CD4-positive, alpha-beta T cell treated with Interleukin-4 for 1 hour (primary cell): ENCODE results near the gene ZBED1.
"Not testable (repeated sequence)": the region's sequence is repeated elsewhere in the genome, so short reads cannot be mapped to it uniquely, and the experiment has no call there.

Experiments used
- DNase-seq, 2 donors: peaks; one replicate each; pipeline ENCODE4 v3.0.0-alpha.2; 2020 to 2022

The ZBED1 gene

DNA sequence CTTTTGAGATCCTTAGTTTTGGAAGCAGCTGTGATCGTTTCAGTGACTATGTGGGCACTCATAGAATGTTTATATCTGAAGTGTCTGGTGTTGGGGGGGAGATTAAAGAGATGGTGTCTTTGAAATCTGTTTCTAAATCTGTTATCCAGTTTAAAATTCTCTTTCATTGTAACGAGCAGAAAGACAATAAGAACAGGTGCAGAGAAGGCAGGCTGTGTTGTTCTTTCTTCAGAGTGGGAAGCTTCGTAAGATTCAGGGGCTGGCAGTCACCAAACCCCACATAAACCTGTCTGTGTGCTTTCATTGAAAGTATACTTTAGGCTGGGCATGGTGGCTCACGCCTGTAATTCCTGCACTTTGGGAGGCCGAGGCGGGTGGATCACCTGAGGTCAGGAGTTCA, 16.3 kb upstream of the ZBED1 start:
- DNase-seq: no peak

- no peak for DNase-seq
Observed at GRCh38 chrX:2516623-2517022, 15.8 kb upstream of the ZBED1 start.

- DNase-seq: no peak
Observed at GRCh38 chrX:2514131-2514530, 13.4 kb upstream of the ZBED1 start.

- DNase-seq: no peak
Observed at GRCh38 chrX:2513121-2513664, 12.4 kb upstream of the ZBED1 start.

GRCh38 chrX:2512501-2512900, 11.7 kb upstream of the ZBED1 start:
- DNase-seq: no peak

- DNase-seq: no peak
Observed at GRCh38 chrX:2511326-2511725, 10.6 kb upstream of the ZBED1 start.

- no peak for DNase-seq
Observed at GRCh38 chrX:2508648-2509335, 8.0 kb upstream of the ZBED1 start.

DNA sequence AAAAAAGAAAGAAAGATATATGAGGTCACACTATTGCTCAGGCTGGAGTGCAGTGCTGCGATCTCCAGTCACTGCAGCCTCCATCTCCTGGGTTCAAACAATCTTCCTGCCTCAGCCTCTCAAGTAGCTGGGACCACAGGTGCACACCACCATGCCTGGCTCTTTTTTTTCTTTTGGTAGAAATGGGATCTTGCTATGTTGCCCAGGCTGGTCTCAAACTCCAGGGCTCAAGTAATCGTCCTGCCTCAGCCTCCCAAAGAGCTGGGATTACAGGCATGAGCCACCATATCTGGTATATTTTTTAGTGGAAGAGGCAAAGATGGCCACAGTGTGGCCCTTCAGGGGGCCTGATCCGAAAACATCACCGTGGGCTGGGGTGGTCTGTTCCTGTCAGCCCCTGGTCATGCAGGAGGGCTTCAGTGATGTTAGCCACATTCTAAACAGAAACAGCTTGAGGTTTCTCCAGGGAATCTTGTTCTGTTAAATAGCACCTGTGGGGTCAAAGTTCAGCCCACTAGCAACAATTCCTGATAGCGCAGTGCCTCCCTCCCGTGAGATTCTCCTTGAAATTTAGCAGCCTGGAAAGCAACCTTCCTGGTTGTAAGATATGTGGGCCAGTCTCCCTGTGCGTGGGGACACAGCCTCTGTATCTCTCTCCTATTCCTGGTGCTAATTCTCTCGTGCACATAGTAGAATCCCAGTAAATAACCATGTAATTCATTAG, 7.3 kb upstream of the ZBED1 start:
- DNase-seq: no peak

GRCh38 chrX:2507196-2507595, 6.4 kb upstream of the ZBED1 start:
- no peak for DNase-seq

DNA sequence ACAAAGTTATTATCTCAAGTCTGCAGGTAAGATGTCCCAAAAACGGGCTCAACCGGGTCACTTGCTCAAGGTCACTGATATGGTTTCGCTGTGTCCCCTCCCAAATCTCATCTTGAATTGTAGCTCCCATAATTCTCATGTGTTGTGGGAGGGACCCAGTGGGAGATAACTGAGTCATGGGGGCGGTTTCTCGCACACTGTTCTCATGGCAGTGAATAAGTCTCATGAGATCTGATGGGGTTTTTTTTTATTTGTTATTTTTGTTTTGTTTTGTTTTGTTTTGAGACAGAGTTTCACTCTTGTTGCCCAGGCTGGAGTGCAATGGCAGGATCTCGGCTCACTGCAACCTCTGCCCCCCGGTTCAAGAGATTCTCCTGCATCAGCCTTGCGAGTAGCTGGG, 4.6 kb upstream of the ZBED1 start:
- DNase-seq: not testable (repeated sequence)

GRCh38 chrX:2504706-2505332, 4.0 kb upstream of the ZBED1 start:
- DNase-seq: no peak

DNA sequence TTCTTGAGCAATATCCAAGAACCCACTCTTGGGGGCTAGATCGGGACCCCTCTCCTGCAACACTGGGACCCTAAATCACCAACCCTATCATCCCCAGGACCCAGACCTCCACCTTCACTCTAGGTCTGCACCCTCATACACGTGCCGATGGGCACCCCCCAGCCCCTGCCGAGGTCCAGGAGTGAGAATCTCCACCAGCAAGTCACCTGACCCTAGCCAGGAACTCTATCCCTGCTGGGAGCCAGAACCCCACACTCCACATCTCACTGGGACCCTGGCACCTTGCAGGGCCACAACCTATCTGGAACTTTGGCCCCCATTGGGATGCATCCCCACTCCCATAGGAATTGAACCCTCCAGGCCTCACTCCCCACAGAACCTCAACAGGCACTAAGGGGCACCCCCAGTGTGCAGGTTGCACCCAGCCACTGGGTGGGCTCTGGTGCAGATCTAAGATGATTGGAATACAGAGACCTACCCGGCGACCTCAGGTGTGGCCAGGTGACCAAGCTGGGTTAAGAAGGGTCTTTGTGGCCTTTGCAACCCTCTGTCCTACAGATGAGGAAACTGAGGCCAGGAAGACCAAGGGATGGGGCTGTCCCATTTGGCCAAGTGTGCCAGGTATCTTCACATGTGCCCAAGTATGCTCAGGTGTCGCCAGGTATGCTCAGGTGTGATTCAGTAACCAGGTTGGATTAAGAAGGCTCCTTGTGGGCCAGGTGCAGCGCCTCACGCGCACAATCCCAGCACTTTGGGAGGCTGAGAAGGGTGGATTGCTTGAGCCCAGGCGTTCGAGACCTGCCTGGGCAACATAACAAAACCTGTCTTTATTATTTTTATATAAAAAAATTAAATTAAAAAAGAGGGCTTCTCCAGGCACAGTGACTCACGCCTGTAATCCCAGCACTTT, 3.1 kb upstream of the ZBED1 start:
- no peak for DNase-seq

DNA sequence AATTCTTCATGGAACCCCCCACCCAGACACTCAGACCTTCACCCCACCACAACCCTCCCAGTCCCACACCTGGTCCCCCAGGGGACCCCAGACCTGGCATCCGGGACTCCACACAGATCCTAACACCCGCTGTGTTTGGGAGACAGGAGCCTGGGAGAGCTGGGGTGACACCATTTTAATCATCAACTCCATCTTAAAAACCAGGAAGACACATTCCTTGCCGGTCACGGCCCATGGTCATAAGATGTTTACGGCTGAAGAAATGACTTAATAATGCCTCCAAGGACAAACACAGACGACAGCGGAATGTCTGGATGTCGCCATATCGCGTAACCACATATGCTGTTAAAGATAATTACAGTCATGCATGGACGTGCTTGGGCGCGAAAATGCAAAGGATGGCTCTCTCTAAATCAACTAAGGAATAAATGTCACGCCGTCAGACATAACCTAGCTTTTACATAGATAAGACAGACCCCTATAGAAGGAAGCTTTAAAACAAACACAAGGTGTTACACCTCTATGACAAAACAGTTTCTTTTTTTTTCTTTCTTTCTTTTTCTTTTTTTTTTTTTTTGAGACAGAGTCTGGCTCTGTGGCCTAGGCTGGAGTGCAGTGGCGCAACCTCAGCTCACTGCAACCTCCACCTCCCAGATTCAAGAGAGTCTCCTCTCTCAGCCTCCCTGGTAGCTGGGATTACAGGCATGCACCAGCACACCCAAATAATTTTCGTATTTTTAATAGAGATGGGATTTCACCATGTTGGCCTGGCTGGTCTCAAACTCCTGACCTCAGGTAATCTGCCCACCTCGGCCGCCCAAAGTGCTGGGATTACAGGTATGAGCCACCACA, 2.1 kb upstream of the ZBED1 start:
- no peak for DNase-seq

DNA sequence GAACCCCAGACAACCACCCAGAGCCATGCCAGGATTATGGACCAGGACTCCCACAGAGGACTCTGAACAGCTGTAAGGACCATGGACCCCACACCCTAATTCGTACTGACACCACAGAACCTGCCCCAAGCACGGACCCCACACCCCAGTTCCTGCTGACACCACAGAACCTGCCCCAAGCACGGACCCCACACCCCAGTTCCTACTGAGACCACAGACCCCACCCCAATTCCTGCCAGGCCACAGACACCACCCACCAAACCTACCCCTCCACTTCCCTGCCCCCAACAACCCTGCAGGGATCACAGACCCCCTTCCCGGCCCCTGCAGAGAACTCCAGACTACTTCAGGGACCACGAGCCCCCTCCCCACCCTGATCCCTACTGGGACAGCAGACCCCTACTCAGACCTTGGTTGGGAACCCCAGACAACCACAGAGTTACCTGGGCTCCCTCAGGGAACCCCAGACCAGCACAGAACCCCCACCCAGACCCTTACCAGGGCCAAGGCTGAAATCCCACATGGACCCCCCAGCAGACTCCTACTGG, 1.4 kb upstream of the ZBED1 start:
- DNase-seq: no peak

- no peak for DNase-seq
Observed at GRCh38 chrX:2501559-2502102, 855 bp upstream of the ZBED1 start.

- peak; percentile 22 to 28 for DNase-seq
Observed at GRCh38 chrX:2500091-2500802, 529 bp downstream of the ZBED1 start.

GRCh38 chrX:2499507-2499906, 1.3 kb downstream of the ZBED1 start:
- DNase-seq: no peak

GRCh38 chrX:2498781-2499302, 1.9 kb downstream of the ZBED1 start:
- no peak for DNase-seq

DNA sequence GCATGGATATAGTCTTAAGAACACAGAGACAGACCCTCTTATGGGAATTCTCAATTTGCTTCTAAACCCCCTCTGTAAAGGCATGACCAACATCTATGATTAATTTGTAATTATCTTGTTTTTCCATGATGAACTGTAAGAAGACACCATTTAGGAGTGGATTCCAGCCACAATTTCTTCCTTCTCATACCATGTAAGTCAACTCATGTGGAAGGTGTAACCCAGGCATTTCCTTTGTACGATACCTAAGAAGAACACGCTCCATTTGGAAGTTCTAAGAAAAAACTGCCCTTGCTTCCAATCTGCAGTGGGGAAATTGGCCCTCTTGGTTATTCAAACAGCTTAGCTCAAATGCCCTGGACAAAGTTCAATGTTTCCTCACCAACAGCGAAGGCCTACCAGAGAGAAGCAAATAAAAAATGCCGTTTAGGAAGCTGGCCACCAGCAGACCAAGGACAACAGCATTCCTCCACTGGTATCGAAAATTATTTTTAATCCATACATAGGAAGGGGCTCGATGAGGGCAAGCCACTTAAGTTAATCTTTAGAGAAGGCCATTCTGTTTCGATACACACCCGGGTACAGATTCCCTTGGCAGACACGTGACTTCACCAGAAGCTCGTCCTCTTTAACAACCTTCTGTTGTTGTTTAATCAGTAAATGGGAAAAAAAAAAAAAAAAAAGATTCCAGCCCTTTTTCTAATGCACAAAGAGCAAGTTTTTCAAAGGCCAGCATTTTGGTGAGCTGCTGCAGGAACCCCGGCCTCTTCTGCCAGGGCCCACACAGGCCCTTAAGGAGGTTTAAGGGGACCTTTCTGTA, 2.6 kb downstream of the ZBED1 start:
- DNase-seq: no peak
